ENCODE results near the gene ALX3. TPM values are rescaled to one million over a fixed set of nuclear protein-coding genes. Genes with fewer than 3 reads are reported as not detected.

ALX3 gene
- polyA plus RNA-seq, 1 experiment: not detected

GRCh38 chr1:110011527-110012041, 58.9 kb downstream of the ALX3 start:
- peak; percentile 34 for DNase-seq (ENCODE audit: low read depth, low spot score)
- no peaks in the 10 kb centered on the region for H3K27me3 ChIP-seq (ENCODE audit: control insufficient read depth, insufficient read depth, low read length)
- CTCF ChIA-PET: interaction anchor here (0.8 to 8.1 kb wide), 12 partner anchors 11 to 479 kb away, joined by 3 to 118 read pairs (median 6); partner anchors contain the start of gene AHCYL1
- H3K27ac ChIP-seq (ENCODE audit: low read depth, low read length): no peak overlapping the region
- H3K4me3 ChIP-seq (ENCODE audit: low read depth, low read length): no peak overlapping the region
- POLR2A ChIA-PET: interaction anchor here (0.6 kb wide), 2 partner anchors 26 to 229 kb away, joined by 3 to 4 read pairs; no protein-coding TSS in a partner anchor
- no peaks in the 10 kb centered on the region for H3K9me3 ChIP-seq (ENCODE audit: control insufficient read depth, insufficient read depth, low read length)
- TF ChIP-seq, protein P1, sequence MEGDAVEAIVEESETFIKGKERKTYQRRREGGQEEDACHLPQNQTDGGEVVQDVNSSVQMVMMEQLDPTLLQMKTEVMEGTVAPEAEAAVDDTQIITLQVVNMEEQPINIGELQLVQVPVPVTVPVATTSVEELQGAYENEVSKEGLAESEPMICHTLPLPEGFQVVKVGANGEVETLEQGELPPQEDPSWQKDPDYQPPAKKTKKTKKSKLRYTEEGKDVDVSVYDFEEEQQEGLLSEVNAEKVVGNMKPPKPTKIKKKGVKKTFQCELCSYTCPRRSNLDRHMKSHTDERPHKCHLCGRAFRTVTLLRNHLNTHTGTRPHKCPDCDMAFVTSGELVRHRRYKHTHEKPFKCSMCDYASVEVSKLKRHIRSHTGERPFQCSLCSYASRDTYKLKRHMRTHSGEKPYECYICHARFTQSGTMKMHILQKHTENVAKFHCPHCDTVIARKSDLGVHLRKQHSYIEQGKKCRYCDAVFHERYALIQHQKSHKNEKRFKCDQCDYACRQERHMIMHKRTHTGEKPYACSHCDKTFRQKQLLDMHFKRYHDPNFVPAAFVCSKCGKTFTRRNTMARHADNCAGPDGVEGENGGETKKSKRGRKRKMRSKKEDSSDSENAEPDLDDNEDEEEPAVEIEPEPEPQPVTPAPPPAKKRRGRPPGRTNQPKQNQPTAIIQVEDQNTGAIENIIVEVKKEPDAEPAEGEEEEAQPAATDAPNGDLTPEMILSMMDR (IDR thresholded peaks at IDR 0.05; ENCODE audit: low read depth, low read length): peak; percentile 69

Other genes with a start within 250 kb of the ALX3 start
- gene CSF1, start 159.8 kb downstream of the ALX3 start, polyA plus RNA-seq (2011; rRNA removed): 70.1 and 84.1 TPM in 2 replicates
- gene AHCYL1, start 85.9 kb downstream of the ALX3 start, polyA plus RNA-seq (2011; rRNA removed): 120 and 133 TPM in 2 replicates
- 31.3 and 36.2 TPM in 2 replicates for gene STRIP1, start 36.0 kb downstream of the ALX3 start, polyA plus RNA-seq (2011; rRNA removed)
- gene UBL4B, start 41.8 kb upstream of the ALX3 start, polyA plus RNA-seq (2011; rRNA removed): not detected in 2 replicates
- 0.02 and 0.05 TPM in 2 replicates for gene SLC6A17, start 79.8 kb upstream of the ALX3 start, polyA plus RNA-seq (2011; rRNA removed)
- gene KCNC4, start 139.6 kb upstream of the ALX3 start, polyA plus RNA-seq (2011; rRNA removed): 0.36 and 0.63 TPM in 2 replicates

Data from AG04450 (cell line).